ENCODE results near the gene RAD18. TPM values are rescaled to one million over a fixed set of nuclear protein-coding genes. Genes with fewer than 3 reads are reported as not detected.
A peak's percentile ranks its signal among the peaks of the same experiment; 100 is the strongest.

Gene RAD18
- total RNA-seq, 1 experiment from 2014 or later = 44.9 TPM

- no peaks in the 10 kb centered on the region for H3K9me3 ChIP-seq (replicated peaks)
- no peaks in the 10 kb centered on the region for H3K27me3 ChIP-seq
- H3K4me3 ChIP-seq = no peak overlapping the region
- no peaks in the 10 kb centered on the region for H3K4me1 ChIP-seq
- DNase-seq = no peak
- H3K27ac ChIP-seq = no peak overlapping the region
- peaks cover 5% of the 10 kb centered on the region; the same call in 1 of the 2 replicates for H3K36me3 ChIP-seq
Observed at GRCh38 chr3:8964436-8965370, 1.4 kb upstream of the RAD18 start.

- peak overlapping the region; percentile 81 for H3K27ac ChIP-seq
- peak in 1 of 2 experiments; percentile 22 for DNase-seq
Observed at GRCh38 chr3:8962226-8962861, 928 bp downstream of the RAD18 start.

GRCh38 chr3:8959668-8960067 is 3.6 kb downstream of the RAD18 start:
- H3K4me3 ChIP-seq = no peak overlapping the region
- DNase-seq = no peak
- H3K4me1 ChIP-seq = peaks cover 5% of the 10 kb centered on the region; the same call in 1 of the 2 replicates
- H3K36me3 ChIP-seq = peaks cover 38% of the 10 kb centered on the region
- no peaks in the 10 kb centered on the region for H3K27me3 ChIP-seq
- H3K9me3 ChIP-seq (replicated peaks) = no peaks in the 10 kb centered on the region
- H3K27ac ChIP-seq = no peak overlapping the region

More at GRCh38 chr3:8962226-8962861, 928 bp downstream of the RAD18 start:
- Histone ChIP-seq H3K4me1 (no peaks in the 10 kb centered on the region), H3K4me3 (peak overlapping the region; percentile 86), H3K36me3 (peaks cover 22% of the 10 kb centered on the region), H3K9me3 (replicated peaks) (no peaks in the 10 kb centered on the region), H3K27me3 (no peaks in the 10 kb centered on the region)

- Histone ChIP-seq H3K27ac (no peak overlapping the region), H3K4me1 (peaks cover 18% of the 10 kb centered on the region), H3K4me3 (no peak overlapping the region), H3K27me3 (no peaks in the 10 kb centered on the region), H3K9me3 (replicated peaks) (no peaks in the 10 kb centered on the region), H3K36me3 (peaks cover 46% of the 10 kb centered on the region)
- no peak for DNase-seq
Observed at GRCh38 chr3:8954938-8955763, 8.1 kb downstream of the RAD18 start.

GRCh38 chr3:8953313-8953712 is 10.0 kb downstream of the RAD18 start:
- Histone ChIP-seq H3K9me3 (replicated peaks) (no peaks in the 10 kb centered on the region), H3K4me3 (no peak overlapping the region), H3K4me1 (peaks cover 18% of the 10 kb centered on the region), H3K27ac (no peak overlapping the region), H3K36me3 (peaks cover 41% of the 10 kb centered on the region), H3K27me3 (no peaks in the 10 kb centered on the region)
- peak in 1 of 2 experiments; percentile 59 for DNase-seq

- no peak for DNase-seq
- no peak overlapping the region for H3K4me3 ChIP-seq
- peaks cover 18% of the 10 kb centered on the region for H3K4me1 ChIP-seq
- no peaks in the 10 kb centered on the region for H3K27me3 ChIP-seq
- no peak overlapping the region for H3K27ac ChIP-seq
- no peaks in the 10 kb centered on the region for H3K9me3 ChIP-seq (replicated peaks)
- peaks cover 37% of the 10 kb centered on the region for H3K36me3 ChIP-seq
Observed at GRCh38 chr3:8952130-8952529, 11.1 kb downstream of the RAD18 start.

GRCh38 chr3:8945890-8946600 is 17.2 kb downstream of the RAD18 start:
- Histone ChIP-seq H3K9me3 (replicated peaks) (no peaks in the 10 kb centered on the region; the same call in none of the 2 replicates), H3K4me3 (no peak overlapping the region), H3K27ac (no peak overlapping the region), H3K4me1 (no peaks in the 10 kb centered on the region), H3K36me3 (peaks cover 71% of the 10 kb centered on the region), H3K27me3 (no peaks in the 10 kb centered on the region)
- no peak for DNase-seq

GRCh38 chr3:8942746-8943488 is 20.4 kb downstream of the RAD18 start:
- Histone ChIP-seq H3K36me3 (peaks cover 90% of the 10 kb centered on the region), H3K27me3 (no peaks in the 10 kb centered on the region), H3K4me3 (no peak overlapping the region), H3K9me3 (replicated peaks) (no peaks in the 10 kb centered on the region; the same call in none of the 2 replicates), H3K4me1 (peaks cover 12% of the 10 kb centered on the region), H3K27ac (no peak overlapping the region)
- no peak for DNase-seq

GRCh38 chr3:8942115-8942514 is 21.2 kb downstream of the RAD18 start:
- peaks cover 91% of the 10 kb centered on the region for H3K36me3 ChIP-seq
- H3K27me3 ChIP-seq = no peaks in the 10 kb centered on the region
- no peaks in the 10 kb centered on the region; the same call in none of the 2 replicates for H3K9me3 ChIP-seq (replicated peaks)
- H3K4me3 ChIP-seq = no peak overlapping the region
- DNase-seq = no peak
- peaks cover 20% of the 10 kb centered on the region for H3K4me1 ChIP-seq
- no peak overlapping the region for H3K27ac ChIP-seq

GRCh38 chr3:8938021-8938420 is 25.3 kb downstream of the RAD18 start:
- DNase-seq = peak in 1 of 2 experiments; percentile 56
- peaks cover 32% of the 10 kb centered on the region for H3K4me1 ChIP-seq
- H3K36me3 ChIP-seq = peaks cover 88% of the 10 kb centered on the region
- H3K4me3 ChIP-seq = no peak overlapping the region
- H3K27ac ChIP-seq = peak overlapping the region; percentile 85
- H3K27me3 ChIP-seq = no peaks in the 10 kb centered on the region
- no peaks in the 10 kb centered on the region; the same call in 1 of the 2 replicates for H3K9me3 ChIP-seq (replicated peaks)

- peak in 1 of 2 experiments; percentile 42 for DNase-seq
- Histone ChIP-seq H3K36me3 (peaks cover 82% of the 10 kb centered on the region), H3K4me3 (no peak overlapping the region), H3K9me3 (replicated peaks) (no peaks in the 10 kb centered on the region), H3K27ac (peak overlapping the region; percentile 85), H3K27me3 (no peaks in the 10 kb centered on the region), H3K4me1 (peaks cover 32% of the 10 kb centered on the region)
Observed at GRCh38 chr3:8937064-8938020, 25.9 kb downstream of the RAD18 start.

- no peak overlapping the region for H3K4me3 ChIP-seq
- H3K9me3 ChIP-seq (replicated peaks) = peaks cover 3% of the 10 kb centered on the region; the same call in 1 of the 2 replicates
- no peak for DNase-seq
- H3K27me3 ChIP-seq = no peaks in the 10 kb centered on the region
- H3K36me3 ChIP-seq = peaks cover 57% of the 10 kb centered on the region
- peaks cover 16% of the 10 kb centered on the region for H3K4me1 ChIP-seq
- H3K27ac ChIP-seq = no peak overlapping the region
Observed at GRCh38 chr3:8932507-8932906, 30.8 kb downstream of the RAD18 start.
